HepG2 (cell line): ENCODE measurements around the gene WNT1. TPM values are rescaled to one million over a fixed set of nuclear protein-coding genes. Genes with fewer than 3 reads are reported as not detected.

Source experiments
- ATAC-seq: fragments of 200-7000 bp; cut with Tn5 transposase; 3 replicates; pipeline ENCODE4 v1.9.1; 2020; ENCODE audit warnings: mild to moderate bottlenecking, moderate library complexity
- BruUV-seq: library from RNA; stranded (reverse); fragments of 400-500 nt; replicated peaks from 2 replicates; lab custom pipeline; 2021; lab: Mats Ljungman, UMichigan
- CTCF ChIA-PET: fragments of 300-600 bp; formaldehyde crosslinking; extraction: SDS; loops from one replicate; lab custom pipeline; 2021; ENCODE audit warnings: low total read pairs, inconsistent platforms, low intra/inter-chr PET ratio; lab: Yijun Ruan, JAX
- POLR2A ChIA-PET: fragments of 350-600 bp; sonication (Branson Sonifier 250); formaldehyde crosslinking; loops from one replicate; lab custom pipeline; 2020; ENCODE audit warnings: antibody characterized with exemption, inconsistent platforms; lab: Yijun Ruan, JAX
- DNase-seq: peaks from one replicate; pipeline ENCODE4 v3.0.0-alpha.2; 2015; ENCODE audit warnings: low spot score
- FAIRE-seq: peaks from 3 replicates; lab custom pipeline; 2011; peaks lifted over from hg19 to GRCh38; lab: Jason Lieb, UNC
- H2AFZ ChIP-seq: one replicate; pipeline ENCODE4 v1.6.1; 2011; ENCODE audit warnings: low read length, inconsistent platforms
- H3K27ac ChIP-seq: fragments of 300-600 bp; 3 replicates; pipeline ENCODE4 v1.8.0; 2011; ENCODE audit warnings: mixed run types, mild to moderate bottlenecking, mixed read lengths, low read length, inconsistent platforms; ENCODE audit not compliant: insufficient read depth; ENCODE audit errors: extremely low read length
- H3K27me3 ChIP-seq, 2 experiments: fragments of 200-600 bp in 1 of 2; 2 replicates in 1 of 2; 3 replicates in 1 of 2; pipeline versions ENCODE4 v1.6.0 to v1.8.0; 2011; ENCODE audit warnings: low read length in 2 of 2, mild to moderate bottlenecking in 2 of 2, moderate library complexity in 2 of 2, inconsistent platforms in 1 of 2; ENCODE audit not compliant: insufficient read depth in 2 of 2, control insufficient read depth in 1 of 2
- H3K36me3 ChIP-seq, 2 experiments: fragments of 200-600 bp in 1 of 2; replicated peaks in 1 of 2; 2 replicates in 1 of 2; 3 replicates in 1 of 2; pipeline versions ENCODE4 v1.5.1 to v1.8.0; 2011; ENCODE audit warnings: low read length in 2 of 2, inconsistent platforms in 1 of 2; ENCODE audit not compliant: insufficient read depth in 2 of 2, control insufficient read depth in 1 of 2
- H3K4me1 ChIP-seq: 2 replicates; pipeline ENCODE4 v1.5.1; 2012; ENCODE audit warnings: low read length, inconsistent platforms; ENCODE audit not compliant: insufficient read depth
- H3K4me2 ChIP-seq: 2 replicates; pipeline ENCODE4 v1.6.0; 2011; ENCODE audit warnings: low read depth, low read length, inconsistent platforms
- H3K4me3 ChIP-seq, 3 experiments: fragments of 200-600 bp in 1 of 3; sonication (generic), shearing (Covaris generic) in 1 of 3; replicated peaks in 1 of 3; 2 replicates each; pipeline ENCODE4 v1.5.1; 2011 to 2016; ENCODE audit warnings: low read length in 3 of 3, inconsistent platforms in 2 of 3, low read depth in 2 of 3, mild to moderate bottlenecking in 2 of 3, control low read depth in 1 of 3, mixed read lengths in 1 of 3; ENCODE audit not compliant: insufficient read depth in 1 of 3
- H3K79me2 ChIP-seq: one replicate; pipeline ENCODE4 v1.6.1; 2011; ENCODE audit warnings: low read length, inconsistent platforms; ENCODE audit not compliant: insufficient read depth
- H3K9ac ChIP-seq: 2 replicates; pipeline ENCODE4 v1.6.0; 2011; ENCODE audit warnings: mild to moderate bottlenecking, low read depth, low read length, inconsistent platforms; ENCODE audit not compliant: insufficient read depth
- H3K9me3 ChIP-seq: 2 replicates; pipeline ENCODE4 v1.5.1; 2012; ENCODE audit warnings: mild to moderate bottlenecking, low read length
- H4K20me1 ChIP-seq: 2 replicates; pipeline ENCODE4 v1.6.0; 2011; ENCODE audit warnings: inconsistent platforms, mild to moderate bottlenecking, low read length, moderate library complexity; ENCODE audit not compliant: insufficient read depth
- ARHGAP35 ChIP-seq: sonication (generic); formaldehyde crosslinking; IDR thresholded peaks from 2 replicates; pipeline ENCODE4 v1.9.0; 2022; ENCODE audit warnings: mild to moderate bottlenecking, inconsistent platforms, moderate library complexity, missing genetic modification reagents, borderline replicate concordance
- EHMT2 ChIP-seq: fragments of 200-600 bp; sonication (generic); IDR thresholded peaks from 2 replicates; pipeline ENCODE4 v1.7.0; 2017; ENCODE audit warnings: antibody characterized with exemption, low read depth, low read length, borderline replicate concordance
- HIVEP1 ChIP-seq: sonication (generic); formaldehyde crosslinking; IDR thresholded peaks from 2 replicates; pipeline ENCODE4 v1.4.0; 2020; ENCODE audit warnings: mild to moderate bottlenecking, missing genetic modification reagents
- KAT7 ChIP-seq: IDR thresholded peaks from 2 replicates; pipeline ENCODE4 v1.6.1; 2018; ENCODE audit warnings: borderline replicate concordance, missing compliant biosample characterization
- KMT2B ChIP-seq: IDR thresholded peaks from 2 replicates; pipeline ENCODE4 v1.6.1; 2016; ENCODE audit warnings: missing genetic modification reagents, missing compliant biosample characterization
- MIER2 ChIP-seq: IDR thresholded peaks from 2 replicates; pipeline ENCODE4 v1.6.1; 2016; ENCODE audit warnings: missing biosample characterization, missing genetic modification reagents
- MIER3 ChIP-seq: IDR thresholded peaks from 2 replicates; pipeline ENCODE4 v1.6.1; 2016; ENCODE audit warnings: missing compliant biosample characterization, borderline replicate concordance
- PPARG ChIP-seq: conservative IDR thresholded peaks from 2 replicates; pipeline ENCODE4 v1.6.1; 2016; ENCODE audit warnings: missing biosample characterization, missing genetic modification reagents
- ZNF18 ChIP-seq: sonication (generic); formaldehyde crosslinking; IDR thresholded peaks from 2 replicates; pipeline ENCODE4 v1.8.0; 2022; ENCODE audit warnings: mild to moderate bottlenecking, missing genetic modification reagents; ENCODE audit not compliant: insufficient replicate concordance
- ZNF264 ChIP-seq: sonication (generic); formaldehyde crosslinking; IDR thresholded peaks from 2 replicates; pipeline ENCODE4 v1.4.0; 2020; ENCODE audit warnings: missing genetic modification reagents
- ZNF543 ChIP-seq: sonication (generic); formaldehyde crosslinking; IDR thresholded peaks from 2 replicates; pipeline ENCODE4 v1.4.0; 2020; ENCODE audit warnings: mild to moderate bottlenecking, missing genetic modification reagents
- ZNF558 ChIP-seq: sonication (generic); formaldehyde crosslinking; IDR thresholded peaks from 2 replicates; pipeline ENCODE4 v1.9.0; 2022; ENCODE audit warnings: mild to moderate bottlenecking, missing genetic modification reagents, borderline replicate concordance
- ZNF770 ChIP-seq: sonication (generic); formaldehyde crosslinking; IDR thresholded peaks from 2 replicates; pipeline ENCODE4 v1.5.0; 2020; ENCODE audit warnings: mild to moderate bottlenecking, missing genetic modification reagents
- WGBS: methylation state at CpG from one replicate; pipeline ENCODE4 v1.1.6; 2017; ENCODE audit warnings: low lambda C conversion rate; 5-methylcytosine and 5-hydroxymethylcytosine counted together
- in situ Hi-C: cut with HindIII; loops from 2 replicates; pipeline ENCODE4 v1.10.0; 2017; ENCODE audit warnings: low pct_unique_long_range_greater_than_20kb; ENCODE audit not compliant: extremely low pct_ligation_motif_present
- intact Hi-C: fragments of 100-400 bp; cut with micrococcal nuclease; formaldehyde crosslinking; loops from one replicate; pipeline ENCODE4 v1.10.0; 2022; ENCODE audit not compliant: unreplicated experiment
- polyA plus RNA-seq, 8 experiments: library from polyadenylated mRNA; depleted of rRNA in 3 of 8; stranded (reverse) in 7 of 8; unstranded in 1 of 8; fragments of >200 nt; fragmentation: Illumina TruSeq in 4 of 8; extraction: Trizol in 4 of 8; gene quantifications; 2 replicates each; pipeline versions ENCODE4 v1.2.1 to v1.2.3, GENCODE V29; 2011 to 2016; ENCODE audit warnings: low read depth in 4 of 8, missing spikeins in 1 of 8, mixed read lengths in 1 of 8; ENCODE audit not compliant: insufficient read depth in 1 of 8
- total RNA-seq, 5 experiments: library from RNA; depleted of rRNA; stranded (reverse); fragments of >200 nt; fragmentation: Illumina TruSeq; extraction: Trizol; gene quantifications; 2 replicates each; pipeline ENCODE4 v1.2.3, GENCODE V29; 2016; ENCODE audit warnings: low read depth in 1 of 5
- TF ChIP-seq, protein P1 (sequence below): sonication (generic); formaldehyde crosslinking; IDR thresholded peaks from 2 replicates; pipeline ENCODE4 v1.4.0; 2020; ENCODE audit warnings: missing genetic modification reagents
- TF ChIP-seq, protein P2 (sequence below): sonication (generic); formaldehyde crosslinking; IDR thresholded peaks from 2 replicates; pipeline ENCODE4 v1.5.0; 2020; ENCODE audit warnings: mild to moderate bottlenecking, missing genetic modification reagents

The WNT1 gene
- total and polyA plus RNA-seq, 2 of the 13 experiments (the other 11 are each of a cell fraction or from before 2014, with no cell fraction given) = not detected

DNA sequence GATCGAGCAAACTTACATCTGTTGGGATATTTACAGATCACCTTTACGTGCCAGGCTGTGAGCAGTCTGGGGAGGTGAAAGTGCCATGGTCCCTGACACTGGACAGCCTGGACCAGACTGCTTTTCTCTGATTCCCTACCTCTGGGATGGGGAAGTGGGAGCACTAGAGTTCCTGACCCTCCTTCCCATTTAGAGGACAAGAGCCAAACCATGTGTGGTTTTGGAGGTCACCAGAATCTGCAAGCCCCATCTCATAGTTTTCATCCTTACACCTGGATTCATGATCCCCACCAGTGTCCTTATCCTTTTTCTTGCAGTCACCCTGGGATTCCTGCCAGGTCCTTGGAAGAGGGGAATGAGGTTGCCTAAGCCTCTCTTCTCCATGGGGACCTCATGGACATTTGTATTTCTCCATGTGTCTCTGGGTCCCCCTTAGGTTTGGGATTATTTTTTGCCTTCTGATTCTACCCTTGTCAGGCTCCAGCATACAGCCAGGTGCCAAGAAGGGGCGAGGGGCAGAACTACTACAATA, 5.1 kb upstream of the WNT1 start:
- intact Hi-C loops = no loop called here
- no TSS peak for BruUV-seq
- Histone ChIP-seq H3K27ac (no peak overlapping the region), H3K27me3 (peaks cover 24 to 79% of the 10 kb centered on the region in 2 experiments), H4K20me1 (peaks cover 9% of the 10 kb centered on the region; the same call in 1 of the 2 replicates), H3K79me2 (no peaks in the 10 kb centered on the region), H3K9ac (no peak overlapping the region), H3K9me3 (no peaks in the 10 kb centered on the region), H2AFZ (no peak overlapping the region), H3K36me3 (no peaks in the 10 kb centered on the region), H3K4me2 (no peak overlapping the region), H3K4me3 (no peak overlapping the region), H3K4me1 (peaks cover 62% of the 10 kb centered on the region)
- no peak for TF ChIP-seq EHMT2
- TF ChIP-seq ZNF264 (CRISPR knock-in tag) = no peak
- TF ChIP-seq, protein P1, sequence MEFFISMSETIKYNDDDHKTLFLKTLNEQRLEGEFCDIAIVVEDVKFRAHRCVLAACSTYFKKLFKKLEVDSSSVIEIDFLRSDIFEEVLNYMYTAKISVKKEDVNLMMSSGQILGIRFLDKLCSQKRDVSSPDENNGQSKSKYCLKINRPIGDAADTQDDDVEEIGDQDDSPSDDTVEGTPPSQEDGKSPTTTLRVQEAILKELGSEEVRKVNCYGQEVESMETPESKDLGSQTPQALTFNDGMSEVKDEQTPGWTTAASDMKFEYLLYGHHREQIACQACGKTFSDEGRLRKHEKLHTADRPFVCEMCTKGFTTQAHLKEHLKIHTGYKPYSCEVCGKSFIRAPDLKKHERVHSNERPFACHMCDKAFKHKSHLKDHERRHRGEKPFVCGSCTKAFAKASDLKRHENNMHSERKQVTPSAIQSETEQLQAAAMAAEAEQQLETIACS (CRISPR knock-in tag) = no peak
- TF ChIP-seq MIER3 (CRISPR knock-in tag) = no peak
- no peak for TF ChIP-seq ZNF770 (CRISPR knock-in tag)
- no peak for TF ChIP-seq ZNF18
- TF ChIP-seq KAT7 (CRISPR knock-in tag) = no peak
- TF ChIP-seq ZNF558 (CRISPR knock-in tag) = no peak
- no peak for TF ChIP-seq MIER2 (CRISPR knock-in tag)
- TF ChIP-seq ZNF543 (CRISPR knock-in tag) = no peak
- no peak for TF ChIP-seq HIVEP1 (CRISPR knock-in tag)
- TF ChIP-seq, protein P2, sequence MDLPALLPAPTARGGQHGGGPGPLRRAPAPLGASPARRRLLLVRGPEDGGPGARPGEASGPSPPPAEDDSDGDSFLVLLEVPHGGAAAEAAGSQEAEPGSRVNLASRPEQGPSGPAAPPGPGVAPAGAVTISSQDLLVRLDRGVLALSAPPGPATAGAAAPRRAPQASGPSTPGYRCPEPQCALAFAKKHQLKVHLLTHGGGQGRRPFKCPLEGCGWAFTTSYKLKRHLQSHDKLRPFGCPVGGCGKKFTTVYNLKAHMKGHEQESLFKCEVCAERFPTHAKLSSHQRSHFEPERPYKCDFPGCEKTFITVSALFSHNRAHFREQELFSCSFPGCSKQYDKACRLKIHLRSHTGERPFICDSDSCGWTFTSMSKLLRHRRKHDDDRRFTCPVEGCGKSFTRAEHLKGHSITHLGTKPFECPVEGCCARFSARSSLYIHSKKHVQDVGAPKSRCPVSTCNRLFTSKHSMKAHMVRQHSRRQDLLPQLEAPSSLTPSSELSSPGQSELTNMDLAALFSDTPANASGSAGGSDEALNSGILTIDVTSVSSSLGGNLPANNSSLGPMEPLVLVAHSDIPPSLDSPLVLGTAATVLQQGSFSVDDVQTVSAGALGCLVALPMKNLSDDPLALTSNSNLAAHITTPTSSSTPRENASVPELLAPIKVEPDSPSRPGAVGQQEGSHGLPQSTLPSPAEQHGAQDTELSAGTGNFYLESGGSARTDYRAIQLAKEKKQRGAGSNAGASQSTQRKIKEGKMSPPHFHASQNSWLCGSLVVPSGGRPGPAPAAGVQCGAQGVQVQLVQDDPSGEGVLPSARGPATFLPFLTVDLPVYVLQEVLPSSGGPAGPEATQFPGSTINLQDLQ (CRISPR knock-in tag) = no peak
- no peak for TF ChIP-seq PPARG
- no peak for TF ChIP-seq ARHGAP35 (CRISPR knock-in tag)
- no peak for TF ChIP-seq KMT2B (CRISPR knock-in tag)
- 0% methylated on average over 1 of the region's 3 CpGs for WGBS
- CTCF ChIA-PET = interaction anchor here (2.7 kb wide), 1 partner anchor 22 kb away, joined by 11 read pairs; no protein-coding TSS in a partner anchor
- DNase-seq = no peak
- POLR2A ChIA-PET = interaction anchor here (1.2 kb wide), 1 partner anchor 15 kb away, joined by 3 read pairs; the partner anchor contains the start of gene ARF3
- no peak for FAIRE-seq
- no peak for ATAC-seq
- in situ Hi-C loops = no loop called here
